Stimulated activated CD4-positive, alpha-beta T cell treated with anti-CD3 and anti-CD28 coated beads, TNF-alpha, amount 100 ng/mL, for 1 hour (primary cell): ENCODE measurements around the gene KCNJ12.
"Not testable (repeated sequence)": the region's sequence is repeated elsewhere in the genome, so short reads cannot be mapped to it uniquely, and the experiment has no call there.

Experiments used
- DNase-seq, 3 donors: peaks; one replicate each; pipeline ENCODE4 v3.0.0-alpha.2; 2020; ENCODE audit warnings: low read depth in 3 of 3, low spot score in 1 of 3

Gene KCNJ12

GRCh38 chr17:21376081-21376758 is at the start of gene KCNJ12:
Gene KCNJ12 (plus strand): TSS chr17:21376357. CDS start chr17:21415343, 38,986 bp downstream.
- DNase-seq, result no peak

- not testable (repeated sequence) for DNase-seq
Measured at GRCh38 chr17:21327921-21328320, 48.2 kb upstream of the KCNJ12 start.

- not testable (repeated sequence) for DNase-seq
Measured at GRCh38 chr17:21328778-21329177, 47.4 kb upstream of the KCNJ12 start.

- no peak for DNase-seq
Measured at GRCh38 chr17:21330436-21331160, 45.6 kb upstream of the KCNJ12 start.

- DNase-seq, result not testable (repeated sequence)
Measured at GRCh38 chr17:21336541-21337294, 39.4 kb upstream of the KCNJ12 start.

GRCh38 chr17:21337981-21338625 is 38.1 kb upstream of the KCNJ12 start:
- not testable (repeated sequence) for DNase-seq

GRCh38 chr17:21339011-21339410 is 37.1 kb upstream of the KCNJ12 start:
- DNase-seq, result no peak

- DNase-seq, result not testable (repeated sequence)
Measured at GRCh38 chr17:21339571-21339970, 36.6 kb upstream of the KCNJ12 start.

GRCh38 chr17:21340407-21340806 is 35.8 kb upstream of the KCNJ12 start:
- DNase-seq, result not testable (repeated sequence)

GRCh38 chr17:21341279-21341678 is 34.9 kb upstream of the KCNJ12 start:
- not testable (repeated sequence) for DNase-seq

- DNase-seq, result not testable (repeated sequence)
Measured at GRCh38 chr17:21341925-21342540, 34.1 kb upstream of the KCNJ12 start.

- not testable (repeated sequence) for DNase-seq
Measured at GRCh38 chr17:21343061-21343949, 32.9 kb upstream of the KCNJ12 start.

- DNase-seq, result not testable (repeated sequence)
Measured at GRCh38 chr17:21344801-21345200, 31.4 kb upstream of the KCNJ12 start.

- no peak for DNase-seq
Measured at GRCh38 chr17:21345236-21345635, 30.9 kb upstream of the KCNJ12 start.

- DNase-seq, result not testable (repeated sequence)
Measured at GRCh38 chr17:21346107-21346506, 30.1 kb upstream of the KCNJ12 start.

- DNase-seq, result not testable (repeated sequence)
Measured at GRCh38 chr17:21346651-21347250, 29.4 kb upstream of the KCNJ12 start.

- DNase-seq, result not testable (repeated sequence)
Measured at GRCh38 chr17:21347660-21348059, 28.5 kb upstream of the KCNJ12 start.

GRCh38 chr17:21348081-21348925 is 27.9 kb upstream of the KCNJ12 start:
- not testable (repeated sequence) for DNase-seq
